H1 (cell line): ENCODE measurements around the gene ADRM1. TPM values are rescaled to one million over a fixed set of nuclear protein-coding genes. Genes with fewer than 3 reads are reported as not detected.

Source experiments
- CTCF ChIA-PET: fragments of 300-600 bp; sonication (Branson Sonifier 250); formaldehyde crosslinking; loops from one replicate; lab custom pipeline; 2021; ENCODE audit not compliant: partially characterized antibody; lab: Charles Lee
- POLR2A ChIA-PET: fragments of 300-600 bp; sonication (Branson Sonifier 250); formaldehyde crosslinking; loops from one replicate; lab custom pipeline; 2021; ENCODE audit warnings: inconsistent platforms; ENCODE audit not compliant: partially characterized antibody; lab: Charles Lee
- DNase-seq, 2 experiments: peaks; one replicate each; pipeline versions ENCODE4 v3.0.0 to v3.0.0-alpha.2; 2010 to 2022; ENCODE audit warnings: low spot score in 2 of 2, low read depth in 1 of 2, mixed read lengths in 1 of 2
- FAIRE-seq: peaks from 2 replicates; lab custom pipeline; 2011; peaks lifted over from hg19 to GRCh38; lab: Jason Lieb, UNC
- H2AFZ ChIP-seq: 2 replicates; pipeline ENCODE4 v1.8.1; 2012; ENCODE audit warnings: low read length, inconsistent platforms
- H2AK5ac ChIP-seq: 2 replicates; pipeline ENCODE4 v1.6.1; 2013; ENCODE audit warnings: low read depth, low read length
- H2BK120ac ChIP-seq: replicated peaks from 2 replicates; pipeline ENCODE3; 2013; ENCODE audit warnings: low read depth, low read length, inconsistent platforms
- H2BK12ac ChIP-seq: 2 replicates; pipeline ENCODE4 v1.6.1; 2013; ENCODE audit warnings: low read depth, low read length
- H2BK15ac ChIP-seq: 2 replicates; pipeline ENCODE4 v1.6.1; 2013; ENCODE audit warnings: low read length
- H2BK20ac ChIP-seq: 2 replicates; pipeline ENCODE4 v1.6.1; 2013; ENCODE audit warnings: low read length
- H2BK5ac ChIP-seq: 2 replicates; pipeline ENCODE4 v1.6.1; 2013; ENCODE audit warnings: low read depth, low read length
- H3K14ac ChIP-seq: 2 replicates; pipeline ENCODE4 v1.6.1; 2013; ENCODE audit warnings: inconsistent platforms; ENCODE audit not compliant: insufficient read length
- H3K18ac ChIP-seq: 2 replicates; pipeline ENCODE4 v1.6.1; 2013; ENCODE audit warnings: low read length; ENCODE audit errors: extremely low read depth
- H3K23ac ChIP-seq: 2 replicates; pipeline ENCODE4 v1.6.1; 2013; ENCODE audit warnings: inconsistent platforms; ENCODE audit not compliant: insufficient read length
- H3K23me2 ChIP-seq: 2 replicates; pipeline ENCODE4 v1.6.1; 2013; ENCODE audit warnings: low read depth, low read length
- H3K27ac ChIP-seq: 2 replicates; pipeline ENCODE4 v1.6.1; 2011; ENCODE audit warnings: low read depth, low read length, inconsistent platforms
- H3K27me3 ChIP-seq, 4 experiments: replicated peaks in 1 of 4; 1 replicate in 1 of 4; 2 replicates in 3 of 4; pipeline versions ENCODE4 v1.6.1 to v1.8.1; 2011 to 2013; ENCODE audit warnings: low read length in 3 of 4, mild to moderate bottlenecking in 3 of 4, inconsistent platforms in 2 of 4, mixed read lengths in 2 of 4, moderate library complexity in 1 of 4; ENCODE audit not compliant: control insufficient read depth in 3 of 4, insufficient read depth in 3 of 4; ENCODE audit errors: extremely low read depth in 1 of 4
- H3K36me3 ChIP-seq, 4 experiments: 2 replicates each; pipeline versions ENCODE4 v1.6.1 to v1.8.1; 2011 to 2013; ENCODE audit warnings: mild to moderate bottlenecking in 4 of 4, low read length in 3 of 4, moderate library complexity in 2 of 4, control low read depth in 1 of 4, inconsistent platforms in 1 of 4; ENCODE audit not compliant: insufficient read depth in 4 of 4, control insufficient read depth in 2 of 4
- H3K4ac ChIP-seq: replicated peaks from 2 replicates; pipeline ENCODE3; 2013; ENCODE audit warnings: low read length, low read depth, mixed read lengths, inconsistent platforms; ENCODE audit not compliant: insufficient read length
- H3K4me1 ChIP-seq, 4 experiments: replicated peaks in 1 of 4; 1 replicate in 1 of 4; 2 replicates in 3 of 4; pipeline versions ENCODE4 v1.6.1 to v1.8.1; 2011 to 2013; ENCODE audit warnings: low read length in 3 of 4, inconsistent platforms in 2 of 4, mixed read lengths in 1 of 4; ENCODE audit not compliant: insufficient read depth in 4 of 4, control insufficient read depth in 3 of 4
- H3K4me2 ChIP-seq, 2 experiments: 2 replicates each; pipeline versions ENCODE4 v1.6.1 to v1.8.1; 2011 to 2013; ENCODE audit warnings: low read depth in 2 of 2, low read length in 2 of 2, control low read depth in 1 of 2, inconsistent platforms in 1 of 2, mild to moderate bottlenecking in 1 of 2; ENCODE audit not compliant: insufficient read depth in 1 of 2
- H3K4me3 ChIP-seq, 4 experiments: fragments of 200-600, 300-600 bp in 1 of 4; sonication (generic), shearing (Covaris generic), sonication (Bioruptor Twin) in 1 of 4; 2 replicates each; pipeline versions ENCODE4 v1.5.1 to v1.8.1; 2011 to 2016; ENCODE audit warnings: low read length in 4 of 4, low read depth in 3 of 4, control low read depth in 2 of 4, inconsistent platforms in 2 of 4, mild to moderate bottlenecking in 2 of 4, mixed read lengths in 1 of 4, moderate library complexity in 1 of 4; ENCODE audit not compliant: insufficient read depth in 2 of 4; ENCODE audit errors: extremely low read depth in 1 of 4
- H3K56ac ChIP-seq: replicated peaks from 2 replicates; pipeline ENCODE3; 2013; ENCODE audit warnings: low read depth, mild to moderate bottlenecking, mixed read lengths, low read length, inconsistent platforms; ENCODE audit not compliant: insufficient read length
- H3K79me1 ChIP-seq: 2 replicates; pipeline ENCODE4 v1.6.1; 2013; ENCODE audit warnings: low read depth, low read length, control low read depth
- H3K79me2 ChIP-seq, 2 experiments: 2 replicates each; pipeline versions ENCODE4 v1.6.1 to v1.8.1; 2012 to 2013; ENCODE audit warnings: low read length in 2 of 2, mild to moderate bottlenecking in 2 of 2, inconsistent platforms in 1 of 2; ENCODE audit not compliant: insufficient read depth in 2 of 2, control insufficient read depth in 1 of 2
- H3K9ac ChIP-seq, 4 experiments: replicated peaks in 1 of 4; 1 replicate in 1 of 4; 2 replicates in 3 of 4; pipeline versions ENCODE4 v1.6.1 to v1.8.1; 2011 to 2013; ENCODE audit warnings: low read depth in 3 of 4, low read length in 3 of 4, control low read depth in 2 of 4, mild to moderate bottlenecking in 2 of 4, moderate library complexity in 2 of 4, inconsistent platforms in 1 of 4; ENCODE audit errors: extremely low read depth in 1 of 4
- H3K9me3 ChIP-seq, 2 experiments: 2 replicates each; pipeline versions ENCODE4 v1.6.1 to v1.8.1; 2012 to 2013; ENCODE audit warnings: mild to moderate bottlenecking in 2 of 2, moderate library complexity in 2 of 2, control low read depth in 1 of 2, inconsistent platforms in 1 of 2, low read depth in 1 of 2, low read length in 1 of 2, mixed read lengths in 1 of 2; ENCODE audit not compliant: insufficient read depth in 2 of 2
- H4K20me1 ChIP-seq, 2 experiments: replicated peaks in 1 of 2; 2 replicates each; pipeline versions ENCODE3 to v1.8.1; 2011 to 2013; ENCODE audit warnings: inconsistent platforms in 2 of 2, low read length in 2 of 2, mild to moderate bottlenecking in 1 of 2; ENCODE audit not compliant: insufficient read depth in 2 of 2, control insufficient read depth in 1 of 2
- H4K5ac ChIP-seq: 2 replicates; pipeline ENCODE4 v1.6.1; 2013; ENCODE audit warnings: low read length, low read depth, mixed read lengths, inconsistent platforms; ENCODE audit not compliant: insufficient read length
- H4K8ac ChIP-seq: 2 replicates; pipeline ENCODE4 v1.8.0; 2013; ENCODE audit warnings: mild to moderate bottlenecking, moderate library complexity, low read length, inconsistent platforms; ENCODE audit not compliant: insufficient read depth; ENCODE audit errors: extremely low read depth
- H4K91ac ChIP-seq: replicated peaks from 2 replicates; pipeline ENCODE3; 2013; ENCODE audit warnings: low read length, mixed read lengths, inconsistent platforms; ENCODE audit not compliant: insufficient read length
- CTBP2 ChIP-seq: IDR thresholded peaks from 2 replicates; pipeline ENCODE4 v1.7.0; 2011; ENCODE audit warnings: borderline replicate concordance, mild to moderate bottlenecking, moderate library complexity, mixed read lengths, low read length; ENCODE audit not compliant: insufficient read depth, insufficient read length
- EZH2 ChIP-seq: fragments of 200-600 bp; sonication (generic); IDR thresholded peaks from 2 replicates; pipeline ENCODE4 v1.7.1; 2012; ENCODE audit warnings: low read depth, mild to moderate bottlenecking, moderate library complexity, low read length, inconsistent platforms; ENCODE audit not compliant: severe bottlenecking
- GABPA ChIP-seq: IDR thresholded peaks from 2 replicates; pipeline ENCODE4 v1.6.1; 2011; ENCODE audit warnings: mild to moderate bottlenecking, low read length, moderate library complexity, borderline replicate concordance; ENCODE audit not compliant: insufficient read depth
- JUND ChIP-seq: IDR thresholded peaks from 2 replicates; pipeline ENCODE4 v1.6.1; 2011; ENCODE audit warnings: mild to moderate bottlenecking, improper control_type of control experiment, low read length
- PHF8 ChIP-seq: fragments of 200-600 bp; sonication (generic); conservative IDR thresholded peaks from 2 replicates; pipeline ENCODE4 v1.7.1; 2012; ENCODE audit warnings: low read depth, mild to moderate bottlenecking, inconsistent platforms, low read length, moderate library complexity
- POLR2AphosphoS5 ChIP-seq: IDR thresholded peaks from 2 replicates; pipeline ENCODE4 v1.6.1; 2011; ENCODE audit warnings: low read depth, low read length
- RBBP5 ChIP-seq: IDR thresholded peaks from 2 replicates; pipeline ENCODE4 v1.7.1; 2012; ENCODE audit warnings: low read depth, mild to moderate bottlenecking, inconsistent platforms, low read length, moderate library complexity, borderline replicate concordance
- RXRA ChIP-seq: IDR thresholded peaks from 2 replicates; pipeline ENCODE4 v1.6.1; 2011; ENCODE audit warnings: low read depth, mild to moderate bottlenecking, low read length, moderate library complexity; ENCODE audit not compliant: insufficient read depth
- TCF12 ChIP-seq: IDR thresholded peaks from 2 replicates; pipeline ENCODE4 v1.6.1; 2011; ENCODE audit warnings: low read depth, mild to moderate bottlenecking, low read length
- WGBS, 2 experiments: shearing (Covaris generic) in 1 of 2; methylation state at CpG; one replicate each; pipeline versions ENCODE4 v1.1.6 to v1.1.7; 2013 to 2015; ENCODE audit warnings: low lambda C conversion rate in 2 of 2, mixed read lengths in 2 of 2, inconsistent platforms in 1 of 2, low coverage in 1 of 2, missing lambda C conversion rate in 1 of 2; ENCODE audit not compliant: insufficient replicate concordance in 2 of 2, insufficient coverage in 1 of 2, insufficient read length in 1 of 2; ENCODE audit errors: extremely low coverage in 1 of 2, missing lambda C conversion rate in 1 of 2; 5-methylcytosine and 5-hydroxymethylcytosine counted together
- polyA plus RNA-seq, 7 experiments: library from polyadenylated mRNA; depleted of rRNA in 3 of 7; stranded (reverse) in 5 of 7; unstranded in 2 of 7; fragments of >200 nt in 5 of 7; fragments of 200-250 nt in 2 of 7; gene quantifications; 1 replicate in 5 of 7; 2 replicates in 1 of 7; 4 replicates in 1 of 7; pipeline versions ENCODE4 v1.2.1 to v1.2.3, GENCODE V29; 2011 to 2013; ENCODE audit warnings: missing spikeins in 2 of 7, mixed read lengths in 2 of 7
- total RNA-seq: library from RNA; stranded (reverse); fragmentation: NEBNext Ultra II Directional; extraction: Animal tissue kit (Norgen Biotek cat#: 25700); gene quantifications from 2 replicates; pipeline ENCODE4 v1.2.1, GENCODE V29; 2021
- TF ChIP-seq, protein P1 (sequence below): IDR thresholded peaks from 2 replicates; pipeline ENCODE4 v1.6.1; 2012; ENCODE audit warnings: inconsistent platforms

The ADRM1 gene
- total and polyA plus RNA-seq, 2 of the 8 experiments (the other 6 are each of a cell fraction or from before 2014, with no cell fraction given): 126 to 214 TPM

DNA sequence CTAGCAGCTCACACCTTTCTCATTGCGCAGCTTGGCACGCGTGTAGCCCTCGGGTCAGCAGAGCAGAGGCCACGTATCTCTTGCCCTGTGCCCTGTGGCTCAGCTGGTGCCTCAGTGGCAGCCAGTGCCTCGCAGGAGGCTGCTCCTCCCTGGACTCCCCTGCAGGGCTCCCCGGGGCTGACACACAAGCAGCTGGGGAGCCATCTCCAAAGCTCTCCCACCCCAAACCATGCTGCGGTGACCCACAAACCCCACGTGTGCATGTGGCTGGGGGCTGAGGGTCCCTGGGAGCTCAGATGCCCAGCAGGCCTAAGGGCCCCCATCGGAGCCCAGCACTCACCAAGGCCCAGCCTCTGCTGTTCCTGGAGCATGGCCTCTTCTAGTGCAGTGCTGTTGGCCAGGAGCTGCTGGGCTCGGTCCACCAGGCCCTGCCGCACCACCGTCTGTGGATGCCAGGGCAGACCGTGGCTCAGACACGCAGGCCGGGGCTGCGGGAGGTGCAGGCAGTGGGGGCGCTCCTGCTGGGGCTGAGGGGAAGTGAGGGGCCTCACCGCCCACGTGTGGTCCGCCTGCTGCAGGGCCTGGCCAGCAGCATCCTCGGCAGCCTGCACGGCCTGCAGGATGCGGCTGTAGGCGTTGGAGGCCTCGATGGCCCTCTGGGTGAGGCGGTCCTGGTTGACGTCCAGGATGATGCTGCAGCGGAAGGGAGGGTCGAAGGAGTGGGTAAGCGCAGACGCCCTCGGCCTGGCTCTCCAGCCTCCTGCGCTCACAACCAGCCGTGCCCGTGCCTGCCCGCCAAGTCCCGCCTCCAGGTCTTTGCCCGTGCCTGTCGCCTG, 13.8 kb downstream of the ADRM1 start:
- ChIA-PET POLR2A (interaction anchor here (0.7 to 4.1 kb wide), 9 partner anchors 9 to 73 kb away, joined by 3 to 30 read pairs (median 5); partner anchors contain the start of genes ADRM1 and RPS21), CTCF (interaction anchor here (0.7 to 1.9 kb wide), 6 partner anchors 9 to 66 kb away, joined by 3 to 6 read pairs (median 4); no protein-coding TSS in a partner anchor)

More for the DNA sequence above, 13.8 kb downstream of the ADRM1 start:
- Histone ChIP-seq H3K14ac (no peak overlapping the region), H3K4me2 (no peak overlapping the region), H4K8ac (peak overlapping the region; percentile 85; the same call in 1 of the 2 replicates), H3K4me3 (no peak overlapping the region), H4K5ac (no peak overlapping the region), H3K27ac (no peak overlapping the region), H3K23me2 (no peaks in the 10 kb centered on the region)
- FAIRE-seq: no peak
- no peak for TF ChIP-seq RXRA
- no peak for TF ChIP-seq PHF8
- TF ChIP-seq RBBP5: no peak
- no peak for TF ChIP-seq GABPA
- no peak for TF ChIP-seq JUND
- TF ChIP-seq TCF12: no peak
- TF ChIP-seq POLR2AphosphoS5: no peak
- TF ChIP-seq CTBP2: no peak
- no peak for TF ChIP-seq EZH2
- TF ChIP-seq, protein P1, sequence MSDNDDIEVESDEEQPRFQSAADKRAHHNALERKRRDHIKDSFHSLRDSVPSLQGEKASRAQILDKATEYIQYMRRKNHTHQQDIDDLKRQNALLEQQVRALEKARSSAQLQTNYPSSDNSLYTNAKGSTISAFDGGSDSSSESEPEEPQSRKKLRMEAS: no peak
- TF ChIP-seq, all 59 proteins: peak for 0
- H2BK120ac ChIP-seq: no peak overlapping the region
- H3K23ac ChIP-seq: no peak overlapping the region
- 99% methylated on average over 33 of the region's 40 CpGs; no CpG with 5 or more reads in 1 of the 2 experiments for WGBS, 2 experiments
- no peaks in the 10 kb centered on the region; a peak in 1 of 4 replicates for H3K79me2 ChIP-seq
- no peak overlapping the region for H3K18ac ChIP-seq
- no peak overlapping the region for H3K9ac ChIP-seq
- no peak overlapping the region for H2BK12ac ChIP-seq
- peaks cover 50 to 86% (median 78%) of the 10 kb centered on the region in 4 experiments for H3K36me3 ChIP-seq
- H4K20me1 ChIP-seq: peaks cover 0 to 4% of the 10 kb centered on the region in 2 experiments
- H2BK20ac ChIP-seq: no peak overlapping the region
- H2AK5ac ChIP-seq: no peak overlapping the region
- H3K79me1 ChIP-seq: no peaks in the 10 kb centered on the region
- no peak overlapping the region for H2AFZ ChIP-seq
- no peak overlapping the region for H4K91ac ChIP-seq
- no peak overlapping the region for H3K4ac ChIP-seq
- no peak overlapping the region for H3K56ac ChIP-seq
- H3K27me3 ChIP-seq: no peaks in the 10 kb centered on the region
- H2BK5ac ChIP-seq: no peak overlapping the region; the same call in 1 of the 2 replicates
- no peak overlapping the region for H2BK15ac ChIP-seq
- DNase-seq: no peak
- peaks cover 0 to 26% of the 10 kb centered on the region in 2 experiments; a peak in 2 of 4 replicates for H3K9me3 ChIP-seq
- no peaks in the 10 kb centered on the region for H3K4me1 ChIP-seq
